A549 (cell line): ENCODE data around the gene KDM3A. TPM values are rescaled to one million over a fixed set of nuclear protein-coding genes. Genes with fewer than 3 reads are reported as not detected.

ENCODE experiments used
- ATAC-seq, 2 experiments: fragments of 200-7000 bp in 1 of 2; fragments of >200 bp in 1 of 2; cut with Nextera tagmentation in 1 of 2; cut with Tn5 transposase in 1 of 2; 3 replicates each; pipeline versions ENCODE4 v1.8.0 to v1.9.1; 2018 to 2020; ENCODE audit warnings: mild to moderate bottlenecking in 1 of 2, moderate library complexity in 1 of 2
- CTCF ChIA-PET: fragments of 300-600 bp; sonication (Branson Sonifier 250); formaldehyde crosslinking; extraction: SDS; loops from one replicate; lab custom pipeline; 2021; ENCODE audit warnings: antibody characterized with exemption, inconsistent platforms; lab: Yijun Ruan, JAX
- POLR2A ChIA-PET: fragments of 350-600 bp; formaldehyde crosslinking; extraction: SDS; loops from one replicate; lab custom pipeline; 2021; ENCODE audit warnings: antibody characterized with exemption, inconsistent platforms; lab: Yijun Ruan, JAX
- DNase-seq, 2 experiments: peaks; one replicate each; pipeline versions ENCODE4 v3.0.0 to v3.0.0-alpha.2; 2011 to 2016; ENCODE audit warnings: low read depth in 1 of 2, low spot score in 1 of 2
- FAIRE-seq: peaks from 2 replicates; lab custom pipeline; 2011; peaks lifted over from hg19 to GRCh38; lab: Jason Lieb, UNC
- H3K27ac ChIP-seq, 2 experiments: fragments of >200 bp; sonication (Bioruptor Twin); formaldehyde crosslinking; 3 replicates each; pipeline ENCODE4 v1.5.1; 2016 to 2017
- H3K4me1 ChIP-seq: fragments of >200 bp; sonication (Bioruptor Twin); formaldehyde crosslinking; 3 replicates; pipeline ENCODE4 v1.6.1; 2016
- H3K4me2 ChIP-seq: fragments of >200 bp; sonication (Bioruptor Twin); formaldehyde crosslinking; 3 replicates; pipeline ENCODE4 v1.6.1; 2016
- H3K4me3 ChIP-seq: fragments of >200 bp; sonication (Bioruptor Twin); formaldehyde crosslinking; 3 replicates; pipeline ENCODE4 v1.5.1; 2016
- H3K9me3 ChIP-seq: fragments of >200 bp; sonication (Bioruptor Twin); formaldehyde crosslinking; 3 replicates; pipeline ENCODE4 v1.6.1; 2016
- ATOH8 ChIP-seq: fragments of 250-450 bp; sonication (Bioruptor Pico); IDR thresholded peaks from 2 replicates; pipeline ENCODE4 v1.5.0; 2020; ENCODE audit warnings: low read depth, mild to moderate bottlenecking, moderate library complexity
- BHLHE40 ChIP-seq: IDR thresholded peaks from 2 replicates; pipeline ENCODE4 v1.6.1; 2012; ENCODE audit warnings: low read depth, low read length, inconsistent platforms
- CBX2 ChIP-seq: fragments of 200-600 bp; sonication (generic); IDR thresholded peaks from 2 replicates; pipeline ENCODE4 v1.6.1; 2016; ENCODE audit warnings: low read depth, mild to moderate bottlenecking, borderline replicate concordance
- CEBPB ChIP-seq, 2 experiments: fragments of >200 bp in 1 of 2; sonication (Bioruptor Twin) in 1 of 2; formaldehyde crosslinking in 1 of 2; IDR thresholded peaks; 2 replicates each; pipeline ENCODE4 v1.6.1; 2012 to 2016
- CHD4 ChIP-seq: fragments of 200-600 bp; sonication (generic); IDR thresholded peaks from 2 replicates; pipeline ENCODE4 v1.6.1; 2016; ENCODE audit warnings: antibody characterized with exemption, mild to moderate bottlenecking, borderline replicate concordance
- E2F6 ChIP-seq: IDR thresholded peaks from 2 replicates; pipeline ENCODE4 v1.6.1; 2012; ENCODE audit warnings: low read depth, borderline replicate concordance
- EP300 ChIP-seq, 2 experiments: fragments of >200 bp; sonication (Bioruptor Twin); formaldehyde crosslinking; IDR thresholded peaks; 2 replicates in 1 of 2; 3 replicates in 1 of 2; pipeline ENCODE4 v1.6.1; 2016 to 2017
- ESRRA ChIP-seq: fragments of 150-350 bp; IDR thresholded peaks from 2 replicates; pipeline ENCODE4 v1.6.1; 2014; ENCODE audit warnings: mild to moderate bottlenecking, low read length, borderline replicate concordance
- FOSB ChIP-seq: fragments of 250-450 bp; sonication (Bioruptor Pico); IDR thresholded peaks from 2 replicates; pipeline ENCODE4 v1.5.0; 2020; ENCODE audit warnings: mild to moderate bottlenecking, moderate library complexity
- FOSL2 ChIP-seq, 2 experiments: fragments of 450-650 bp in 1 of 2; fragments of >200 bp in 1 of 2; sonication (Bioruptor Twin) in 1 of 2; formaldehyde crosslinking; IDR thresholded peaks; 2 replicates each; pipeline versions ENCODE4 v1.5.0 to v1.6.1; 2016 to 2020; ENCODE audit warnings: mild to moderate bottlenecking in 1 of 2, moderate library complexity in 1 of 2
- GATA3 ChIP-seq: IDR thresholded peaks from 2 replicates; pipeline ENCODE4 v1.6.1; 2012; ENCODE audit warnings: borderline replicate concordance
- HMGXB4 ChIP-seq: fragments of 250-450 bp; sonication (Bioruptor Pico); IDR thresholded peaks from 2 replicates; pipeline ENCODE4 v1.5.0; 2021; ENCODE audit warnings: mild to moderate bottlenecking, moderate library complexity, borderline replicate concordance
- KDM5A ChIP-seq: fragments of 200-600 bp; sonication (generic); IDR thresholded peaks from 2 replicates; pipeline ENCODE4 v1.6.1; 2016; ENCODE audit warnings: antibody characterized with exemption, mild to moderate bottlenecking
- MAFK ChIP-seq: fragments of 450-650 bp; IDR thresholded peaks from 2 replicates; pipeline ENCODE4 v1.6.1; 2014; ENCODE audit not compliant: partially characterized antibody
- MAZ ChIP-seq: fragments of 150-350 bp; IDR thresholded peaks from 2 replicates; pipeline ENCODE4 v1.6.1; 2014; ENCODE audit warnings: antibody characterized with exemption, low read depth, low read length, borderline replicate concordance
- POLR2A ChIP-seq: IDR thresholded peaks from 2 replicates; pipeline ENCODE4 v1.6.1; 2012; ENCODE audit warnings: mild to moderate bottlenecking, low read length
- POLR2AphosphoS2 ChIP-seq: conservative IDR thresholded peaks from 2 replicates; pipeline ENCODE4 v1.6.1; 2012; ENCODE audit warnings: low read length, improper control_type of control experiment, inconsistent platforms
- RAD21 ChIP-seq, 2 experiments: fragments of >200 bp in 1 of 2; sonication (Bioruptor Twin) in 1 of 2; formaldehyde crosslinking in 1 of 2; IDR thresholded peaks in 1 of 2; conservative IDR thresholded peaks in 1 of 2; 2 replicates in 1 of 2; 3 replicates in 1 of 2; pipeline ENCODE4 v1.6.1; 2012 to 2018; ENCODE audit warnings: inconsistent platforms in 1 of 2
- REST ChIP-seq: fragments of 200-600 bp; sonication (generic); IDR thresholded peaks from 2 replicates; pipeline ENCODE4 v1.6.1; 2016; ENCODE audit warnings: antibody characterized with exemption, mild to moderate bottlenecking, moderate library complexity
- SREBF2 ChIP-seq: fragments of 450-650 bp; IDR thresholded peaks from 2 replicates; pipeline ENCODE4 v1.6.1; 2014; ENCODE audit warnings: mild to moderate bottlenecking, moderate library complexity
- TP53 ChIP-seq: fragments of 250-450 bp; sonication (Bioruptor Pico); IDR thresholded peaks from 2 replicates; pipeline ENCODE4 v1.5.0; 2021; ENCODE audit warnings: mild to moderate bottlenecking, moderate library complexity
- ZC3H11A ChIP-seq: fragments of 450-650 bp; IDR thresholded peaks from 2 replicates; pipeline ENCODE4 v1.6.1; 2014; ENCODE audit warnings: antibody characterized with exemption, mild to moderate bottlenecking
- ZNF302 ChIP-seq: fragments of 250-450 bp; sonication (Bioruptor Pico); IDR thresholded peaks from 2 replicates; pipeline ENCODE4 v1.9.0; 2021; ENCODE audit warnings: inconsistent platforms, mild to moderate bottlenecking, moderate library complexity
- WGBS: methylation state at CpG from one replicate; pipeline ENCODE4 v1.1.6; 2017; ENCODE audit errors: missing lambda C conversion rate; 5-methylcytosine and 5-hydroxymethylcytosine counted together
- polyA plus RNA-seq, 4 experiments: library from polyadenylated mRNA; depleted of rRNA in 3 of 4; stranded (reverse); fragments of >200 nt; fragmentation: RNase III in 1 of 4; extraction: RNeasy Plus Mini Kit Qiagen cat#74134 plus additional on column Dnase treatment in 1 of 4; gene quantifications; 2 replicates in 3 of 4; 3 replicates in 1 of 4; pipeline ENCODE4 v1.2.3, GENCODE V29; 2011 to 2017
- TF ChIP-seq, protein P1 (sequence below): fragments of 150-350 bp; IDR thresholded peaks from 2 replicates; pipeline ENCODE4 v1.6.1; 2014; ENCODE audit warnings: low read depth, mild to moderate bottlenecking, low read length

The KDM3A gene
- polyA plus RNA-seq, 2 of the 4 experiments (the other 2 are of a cell fraction): 21.2 to 57.0 TPM

DNA sequence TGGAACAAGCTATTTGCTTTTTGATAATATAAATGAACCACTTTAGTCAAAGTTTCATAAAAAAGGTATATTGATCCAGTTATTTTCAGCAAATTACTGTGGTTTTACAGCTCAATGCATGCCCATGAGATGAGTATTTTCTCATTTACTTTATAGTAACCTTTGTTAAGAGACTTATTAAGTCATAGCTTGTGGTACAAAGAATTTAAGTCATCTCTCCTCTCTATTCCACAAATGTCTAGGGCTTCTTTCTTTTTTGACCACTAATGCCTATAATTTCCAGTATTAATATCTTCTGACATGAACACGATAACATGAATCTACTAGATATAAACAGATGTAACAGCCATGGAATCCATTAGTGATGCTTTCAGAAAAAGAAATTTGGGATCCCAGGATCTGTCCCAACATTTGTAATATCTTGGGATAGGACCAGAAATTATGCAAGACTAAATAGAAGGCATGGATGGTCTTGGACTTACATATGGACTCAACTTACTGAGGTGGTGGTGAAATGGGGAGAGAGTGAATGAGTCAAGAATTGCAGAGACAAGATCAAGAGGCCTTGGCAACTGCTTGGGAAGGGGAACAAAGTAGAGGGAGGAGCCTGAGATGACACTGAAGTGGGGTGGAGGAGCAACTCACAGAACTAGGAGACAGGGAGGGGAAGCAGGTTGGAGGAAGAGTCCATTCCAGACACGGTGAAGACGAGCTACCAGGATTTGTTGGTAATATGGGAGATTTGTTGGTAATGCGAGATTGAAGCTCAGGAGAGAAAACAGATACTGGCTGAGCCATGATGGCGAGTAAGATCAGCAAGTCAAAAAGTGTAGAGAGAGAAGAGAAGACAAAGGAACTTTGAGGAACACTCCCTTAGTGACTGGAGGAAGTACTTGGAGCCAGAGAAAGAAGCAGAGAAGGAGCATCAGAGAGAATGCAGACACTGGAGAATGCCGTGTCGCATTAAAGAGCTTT, 42.4 kb upstream of the KDM3A start:
- ChIA-PET POLR2A (no interaction called here), CTCF (interaction anchor here (0.9 to 2.2 kb wide), 2 partner anchors 32 to 43 kb away, joined by 3 to 5 read pairs; partner anchors contain the start of gene KDM3A)
- H3K4me1 ChIP-seq: 0 out of 3 replicates have a peak, but pooled peaks cover 2% of the 10 kb centered on the region
- FAIRE-seq (no peak), DNase-seq (no peak), ATAC-seq (no peak)
- TF ChIP-seq POLR2AphosphoS2 (no peak), TP53 (CRISPR knock-in tag) (no peak), FOSB (CRISPR knock-in tag) (no peak), CBX2 (no peak), GATA3 (no peak), MAFK (no peak), BHLHE40 (no peak), KDM5A (no peak), SREBF2 (no peak), RAD21 (conservative IDR thresholded peaks at IDR 0.05 in 1 of 2, IDR thresholded peaks at IDR 0.05 in 1 of 2) (no peak), ZNF302 (CRISPR knock-in tag) (no peak), POLR2A (no peak), REST (no peak), ESRRA (no peak), CHD4 (no peak), HMGXB4 (CRISPR knock-in tag) (no peak), CEBPB (IDR thresholded peaks at IDR 0.05) (no peak)
- H3K4me3 ChIP-seq: no peak overlapping the region
- H3K4me2 ChIP-seq: no peak overlapping the region
- H3K27ac ChIP-seq: no peak overlapping the region
- WGBS: 62% methylated on average over 7 of the region's 7 CpGs
- no peaks in the 10 kb centered on the region for H3K9me3 ChIP-seq

GRCh38 chr2:86400321-86400720, 40.9 kb upstream of the KDM3A start:
- DNase-seq (no peak), FAIRE-seq (no peak), ATAC-seq (no peak)
- Histone ChIP-seq H3K4me1 (no peaks in the 10 kb centered on the region), H3K4me3 (no peak overlapping the region), H3K4me2 (no peak overlapping the region), H3K9me3 (no peaks in the 10 kb centered on the region), H3K27ac (no peak overlapping the region)
- 7% methylated on average over 1 of the region's 1 CpG for WGBS
- ChIA-PET POLR2A (interaction anchor here (0.6 to 1.8 kb wide), 2 partner anchors 41 to 51 kb away, joined by 3 to 4 read pairs; partner anchors contain the start of gene KDM3A), CTCF (interaction anchor here (0.6 kb wide), 2 partner anchors 60 to 115 kb away, joined by 3 to 4 read pairs; no protein-coding TSS in a partner anchor)
- TF ChIP-seq FOSL2 (IDR thresholded peaks at IDR 0.05) (no peak), FOSL2 (CRISPR knock-in tag; IDR thresholded peaks at IDR 0.05) (no peak), ZC3H11A (no peak), BHLHE40 (no peak), E2F6 (no peak), ATOH8 (no peak), POLR2A (no peak), EP300 (IDR thresholded peaks at IDR 0.05) (no peak), MAZ (no peak), HMGXB4 (CRISPR knock-in tag) (no peak)
- TF ChIP-seq, protein P1, sequence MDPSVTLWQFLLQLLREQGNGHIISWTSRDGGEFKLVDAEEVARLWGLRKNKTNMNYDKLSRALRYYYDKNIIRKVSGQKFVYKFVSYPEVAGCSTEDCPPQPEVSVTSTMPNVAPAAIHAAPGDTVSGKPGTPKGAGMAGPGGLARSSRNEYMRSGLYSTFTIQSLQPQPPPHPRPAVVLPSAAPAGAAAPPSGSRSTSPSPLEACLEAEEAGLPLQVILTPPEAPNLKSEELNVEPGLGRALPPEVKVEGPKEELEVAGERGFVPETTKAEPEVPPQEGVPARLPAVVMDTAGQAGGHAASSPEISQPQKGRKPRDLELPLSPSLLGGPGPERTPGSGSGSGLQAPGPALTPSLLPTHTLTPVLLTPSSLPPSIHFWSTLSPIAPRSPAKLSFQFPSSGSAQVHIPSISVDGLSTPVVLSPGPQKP: no peak
